ENCODE measurements around the gene ANXA6.

The ANXA6 gene

DNA sequence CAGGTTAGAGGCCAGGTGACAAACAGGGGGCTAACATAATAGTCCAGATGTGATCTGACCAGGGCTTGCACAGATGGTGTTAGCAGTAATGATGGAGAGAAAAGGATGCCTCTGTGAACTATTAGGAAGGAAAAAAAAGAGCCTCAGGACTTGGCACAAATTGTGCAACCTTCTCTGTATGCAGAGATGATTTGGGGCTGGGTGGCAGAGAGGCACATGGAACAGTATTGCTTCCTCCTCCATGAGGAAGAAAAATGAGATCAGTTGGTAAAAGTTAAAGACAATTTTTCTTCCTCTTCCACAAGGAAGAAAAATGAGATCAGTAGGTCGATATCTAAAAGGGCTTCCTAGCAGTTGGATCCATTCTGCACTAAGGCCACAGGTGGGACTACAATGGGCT lies 13.9 kb upstream of the ANXA6 start:
- no peak for TF ChIP-seq ZNF274 (IDR thresholded peaks at IDR 0.05; ENCODE audit: low read depth, low read length)
- no peak overlapping the region for H3K4me3 ChIP-seq (ENCODE audit: low read length)

DNA sequence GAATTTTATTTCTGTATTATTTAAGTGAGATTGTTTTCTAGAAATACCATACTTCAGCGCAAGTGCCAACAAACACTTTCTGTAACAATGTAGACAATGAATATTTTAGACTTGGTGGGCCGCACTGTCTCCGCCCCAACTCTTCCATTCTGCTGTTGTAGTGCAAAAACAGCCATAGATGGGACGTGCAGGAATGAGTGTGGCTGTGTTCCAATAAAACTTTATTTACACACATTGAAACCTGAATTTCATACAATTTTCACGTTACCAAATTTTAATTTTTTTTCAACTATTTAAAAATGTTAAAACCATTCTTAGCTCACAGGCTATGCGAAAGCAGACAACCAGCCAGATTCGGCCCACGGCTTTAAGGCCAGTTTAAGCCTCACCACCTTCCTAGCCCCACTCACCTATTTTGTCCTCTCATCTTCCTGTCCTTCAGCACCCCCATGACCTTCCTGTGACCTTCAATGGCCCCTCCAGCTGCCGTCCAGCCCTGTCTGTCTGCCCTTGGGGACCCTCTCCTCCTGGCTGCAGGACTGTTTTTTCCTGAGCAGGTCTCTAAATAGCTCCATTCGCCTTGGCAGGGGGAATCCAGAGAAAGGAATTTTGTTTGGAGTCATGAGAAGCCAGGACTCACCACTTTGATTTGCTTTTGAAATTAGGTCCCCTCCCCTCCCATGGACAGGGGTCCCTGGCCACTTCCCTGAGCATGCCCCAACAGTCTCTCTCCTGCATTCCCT lies 11.2 kb upstream of the ANXA6 start:
- TF ChIP-seq ZNF274 (IDR thresholded peaks at IDR 0.05; ENCODE audit: low read depth, low read length), result no peak
- H3K4me3 ChIP-seq (ENCODE audit: low read length), result no peak overlapping the region

DNA sequence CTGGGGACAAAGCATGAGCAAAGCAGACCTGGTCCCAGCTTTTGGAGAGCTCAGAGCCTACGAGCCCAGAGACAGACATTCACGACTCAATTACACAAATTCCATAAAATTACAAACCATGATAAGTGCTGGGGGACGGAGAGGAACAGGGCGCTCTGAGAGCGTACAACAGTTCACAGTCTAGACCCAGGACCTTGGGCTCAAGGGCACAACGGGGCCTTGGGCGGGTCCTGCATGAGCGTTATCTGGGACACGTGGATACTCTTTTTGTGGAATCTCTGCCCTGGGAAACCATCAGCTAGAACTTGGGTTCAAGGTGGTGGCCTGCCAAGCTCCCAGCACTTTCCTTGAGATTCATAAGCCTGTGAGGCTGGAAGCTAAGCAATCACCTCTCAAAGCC lies 9.4 kb upstream of the ANXA6 start:
- TF ChIP-seq ZNF274 (IDR thresholded peaks at IDR 0.05; ENCODE audit: low read depth, low read length), result no peak

DNA sequence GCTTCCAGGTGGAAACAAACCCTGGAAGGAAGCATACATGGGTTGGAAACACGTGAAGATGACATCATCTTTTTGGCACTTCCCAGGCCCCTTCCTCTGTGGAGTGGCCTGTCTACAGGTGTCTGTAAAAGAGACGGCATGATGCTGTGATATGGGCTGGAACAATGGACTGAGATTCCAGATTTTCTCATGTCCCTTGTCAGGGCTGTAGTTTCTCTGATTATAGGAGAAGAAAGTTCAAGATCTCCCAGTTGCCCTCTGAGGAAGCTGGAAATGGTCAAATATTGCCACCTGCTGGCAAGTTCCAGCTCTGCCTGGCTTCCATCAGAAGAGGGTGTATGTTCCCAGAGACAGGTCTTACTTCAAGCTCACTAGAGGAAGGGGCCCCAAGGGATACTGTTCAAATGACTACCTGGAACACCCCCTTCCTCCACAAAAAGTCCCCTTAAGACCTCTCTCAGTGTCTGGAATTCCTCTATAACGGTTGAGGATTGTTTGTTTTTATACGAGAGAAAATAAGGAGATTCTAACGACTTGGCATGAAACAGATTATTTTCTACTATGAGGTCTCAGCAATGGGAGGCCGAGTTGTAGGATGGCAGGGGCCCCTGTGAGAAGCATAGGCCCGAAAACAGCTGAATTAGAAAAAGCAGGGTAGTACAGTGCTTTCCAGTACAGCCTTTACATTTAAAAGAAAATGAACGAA lies 7.3 kb upstream of the ANXA6 start:
- TF ChIP-seq ZNF274 (IDR thresholded peaks at IDR 0.05; ENCODE audit: low read depth, low read length), result no peak
- H3K4me3 ChIP-seq (ENCODE audit: low read length), result no peak overlapping the region

More for the DNA sequence above, 9.4 kb upstream of the ANXA6 start:
- no peak overlapping the region for H3K4me3 ChIP-seq (ENCODE audit: low read length)

DNA sequence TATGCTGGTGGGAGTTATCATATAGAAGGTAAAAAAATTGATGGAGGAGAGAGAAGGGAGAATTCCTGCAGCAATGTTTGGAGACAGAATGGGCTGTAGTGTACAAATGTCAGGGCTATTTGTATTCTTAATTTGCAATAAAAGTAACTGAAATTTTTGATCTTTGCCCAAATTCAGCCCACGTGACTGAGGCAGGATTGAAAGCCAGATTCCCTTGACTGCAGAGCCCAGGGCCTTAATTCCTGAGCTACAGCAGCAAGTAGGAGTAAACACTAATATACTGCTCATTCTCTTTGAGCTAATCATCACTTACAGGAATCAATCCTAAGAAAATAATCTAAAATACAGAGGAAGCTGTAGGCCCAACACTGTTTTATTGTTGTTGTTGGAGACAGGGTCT lies 5.2 kb upstream of the ANXA6 start:
- TF ChIP-seq ZNF274 (IDR thresholded peaks at IDR 0.05; ENCODE audit: low read depth, low read length), result no peak
- H3K4me3 ChIP-seq (ENCODE audit: low read length), result no peak overlapping the region

DNA sequence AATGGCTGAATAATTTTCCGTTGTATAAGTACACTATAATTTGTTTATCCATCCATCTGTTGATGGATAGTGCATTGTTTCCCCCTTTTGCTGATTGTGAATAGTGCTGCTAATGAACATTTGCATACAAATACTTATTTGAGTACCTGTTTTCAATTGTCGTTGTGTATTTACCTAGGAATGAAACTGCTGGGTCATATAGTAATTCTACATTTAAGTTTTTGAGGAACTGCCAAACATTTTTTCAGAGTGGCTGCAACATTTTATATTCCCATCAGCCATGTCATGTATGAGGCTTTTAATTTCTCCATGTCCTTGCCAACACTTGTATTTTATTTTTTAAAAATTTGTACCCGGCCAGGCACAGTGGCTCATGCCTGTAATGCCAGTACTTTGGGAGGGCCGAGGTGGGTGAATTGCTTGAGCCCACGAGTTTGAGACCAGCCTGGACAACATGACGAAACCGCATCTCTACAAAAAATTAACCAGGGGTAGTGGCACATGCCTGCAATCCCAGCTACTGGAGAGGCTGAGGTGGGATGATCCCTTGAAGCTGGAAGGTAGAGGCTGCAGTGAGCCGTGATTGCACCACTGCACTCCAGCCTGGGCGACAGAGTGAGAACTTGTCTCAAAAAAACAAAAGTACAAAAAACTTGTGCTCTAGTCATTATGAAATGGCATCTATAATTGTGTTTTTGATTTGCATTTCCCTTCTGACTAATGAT lies 2.2 kb upstream of the ANXA6 start:
- TF ChIP-seq ZNF274 (IDR thresholded peaks at IDR 0.05; ENCODE audit: low read depth, low read length), result no peak

DNA sequence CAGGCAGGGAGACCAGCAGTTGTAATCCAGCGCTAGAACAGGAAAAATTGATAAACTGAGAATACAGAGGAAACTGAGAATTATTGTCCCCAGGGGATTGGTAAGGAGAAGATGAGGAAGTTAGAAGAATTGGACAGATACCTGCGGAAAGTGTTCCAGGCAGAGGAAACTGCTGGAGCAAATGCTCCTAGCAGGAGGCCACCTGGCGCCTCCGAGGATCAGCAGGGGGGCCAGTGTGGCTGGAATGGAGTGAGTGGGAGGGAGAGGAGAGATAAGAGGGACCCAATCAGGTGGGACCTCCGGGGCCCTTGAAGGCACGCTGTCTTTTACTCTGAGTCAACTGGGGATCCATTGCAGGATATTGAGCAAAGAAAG lies 695 bp upstream of the ANXA6 start:
- H3K4me3 ChIP-seq (ENCODE audit: low read length), result peak overlapping the region; percentile 75
- TF ChIP-seq ZNF274 (IDR thresholded peaks at IDR 0.05; ENCODE audit: low read depth, low read length), result no peak

More for the DNA sequence above, 2.2 kb upstream of the ANXA6 start:
- no peak overlapping the region for H3K4me3 ChIP-seq (ENCODE audit: low read length)

DNA sequence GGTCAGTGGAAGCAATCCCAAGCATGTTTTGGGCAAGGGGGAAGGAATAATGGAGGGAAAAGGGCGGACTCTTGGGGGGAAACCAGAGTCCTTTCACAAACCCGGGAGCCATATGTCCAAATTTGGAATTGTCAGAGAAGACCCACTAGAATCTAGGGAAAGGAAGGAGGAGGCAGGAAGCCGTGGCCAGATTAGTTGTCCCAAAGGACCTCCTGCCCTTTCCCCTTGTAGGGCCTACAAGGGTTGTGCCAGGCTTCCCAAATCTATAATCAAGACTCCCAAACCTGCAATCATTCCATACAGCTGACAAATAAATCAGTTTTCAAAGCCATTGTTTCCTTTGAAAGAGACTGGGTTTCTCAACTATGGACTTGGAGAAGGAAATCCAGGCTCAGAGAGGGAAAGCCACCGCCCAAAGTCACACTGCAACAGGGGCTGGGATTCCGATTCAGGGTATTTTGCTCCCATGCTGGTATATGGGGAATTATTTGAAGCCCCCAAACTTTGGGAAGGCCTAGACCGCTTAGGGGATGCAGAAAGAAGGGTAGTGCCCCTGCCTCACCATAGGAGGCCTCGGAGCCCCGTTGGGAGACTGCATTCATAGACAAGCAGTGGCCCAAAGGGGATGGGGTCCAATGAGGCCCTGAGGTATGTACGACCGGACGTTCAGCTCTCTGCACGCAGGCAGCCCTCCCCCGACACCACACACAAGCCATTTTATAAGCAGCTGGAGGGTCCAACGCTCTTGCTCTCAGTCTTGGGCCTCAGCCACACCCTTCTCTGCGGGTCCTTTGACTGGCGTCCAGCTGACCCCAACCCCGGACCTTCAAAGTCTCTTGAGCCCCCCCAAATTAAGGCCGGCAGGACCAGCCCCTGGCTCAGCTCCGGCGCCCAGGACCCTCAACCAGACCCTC lies 815 bp downstream of the ANXA6 start:
- peak overlapping the region; percentile 75 for H3K4me3 ChIP-seq (ENCODE audit: low read length)
- TF ChIP-seq ZNF274 (IDR thresholded peaks at IDR 0.05; ENCODE audit: low read depth, low read length), result no peak

DNA sequence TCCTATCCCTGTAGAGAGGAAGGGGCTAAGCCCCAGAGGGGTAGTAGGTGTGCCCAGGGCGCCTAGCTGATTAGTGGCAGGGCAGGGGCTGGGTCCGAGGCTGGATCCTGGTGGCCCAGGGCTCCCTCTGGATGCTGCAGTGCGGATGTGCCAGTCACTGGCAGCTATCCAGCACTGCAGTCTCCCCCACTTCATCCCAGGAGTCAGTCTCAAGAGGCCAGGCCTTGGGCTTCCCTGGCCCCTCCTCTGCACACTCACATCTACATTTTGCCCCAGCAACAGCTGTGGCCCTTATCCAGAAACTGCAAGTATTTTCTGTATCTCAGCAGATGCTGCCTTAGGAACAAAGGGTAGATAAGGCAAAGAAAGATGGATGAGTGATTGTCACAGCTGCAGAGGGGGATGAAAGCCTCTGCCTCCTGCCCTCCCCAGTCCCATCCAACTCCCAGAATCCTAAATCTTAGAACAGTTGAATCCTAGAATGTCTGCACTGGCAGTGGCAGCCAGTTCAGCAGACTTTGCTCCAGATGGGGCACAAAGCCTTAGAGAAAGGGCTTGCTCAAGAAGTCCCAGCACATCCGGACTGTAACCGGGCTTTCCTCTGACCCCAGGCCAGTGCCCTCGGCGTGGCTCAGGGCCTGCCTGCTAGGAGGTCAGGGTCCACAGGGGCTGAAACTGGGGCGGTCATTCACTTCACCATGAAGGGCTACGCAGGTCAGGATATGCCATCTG lies 1.6 kb downstream of the ANXA6 start:
- no peak for TF ChIP-seq ZNF274 (IDR thresholded peaks at IDR 0.05; ENCODE audit: low read depth, low read length)
- H3K4me3 ChIP-seq (ENCODE audit: low read length), result peak overlapping the region; percentile 75

DNA sequence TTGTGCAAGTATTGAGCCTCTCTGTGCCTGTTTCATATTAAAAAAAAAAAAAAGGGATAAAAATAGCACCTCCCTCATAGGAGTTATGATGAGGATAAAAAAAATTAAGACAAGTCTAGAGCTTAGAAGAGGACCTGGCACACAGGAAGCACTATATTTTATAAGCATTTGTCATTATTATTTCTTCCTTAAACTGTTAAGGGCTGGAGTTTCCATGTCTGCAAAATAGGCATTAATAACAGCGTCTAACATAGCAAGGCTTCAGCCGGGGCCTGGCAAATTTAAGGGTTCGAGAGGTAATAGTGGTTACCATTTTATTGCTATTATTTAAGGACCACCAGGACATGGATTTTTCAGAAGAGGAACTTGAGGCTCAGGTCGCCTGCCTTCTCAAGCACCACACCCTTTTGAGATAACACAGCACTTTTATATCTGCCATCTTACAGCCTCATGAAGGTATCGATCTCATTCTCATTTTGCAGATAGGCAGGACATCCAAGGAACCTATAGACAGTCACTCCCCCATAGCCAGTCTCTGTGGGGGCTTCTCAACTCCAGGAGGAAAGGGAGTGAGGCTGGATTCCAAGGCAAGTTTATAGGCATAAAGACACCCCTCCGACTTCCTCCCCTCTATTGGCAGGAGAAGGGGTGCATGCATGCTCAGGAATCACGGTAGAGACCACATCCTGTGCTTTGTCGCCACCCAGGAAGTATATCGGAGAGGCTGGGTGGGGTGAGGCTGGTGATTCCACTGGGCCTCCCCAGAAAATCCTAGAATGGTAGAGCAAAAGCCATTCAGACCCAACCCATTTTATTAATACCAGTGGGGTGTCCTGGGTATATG lies 2.4 kb downstream of the ANXA6 start:
- no peak for TF ChIP-seq ZNF274 (IDR thresholded peaks at IDR 0.05; ENCODE audit: low read depth, low read length)
- H3K4me3 ChIP-seq (ENCODE audit: low read length), result peak overlapping the region; percentile 75

DNA sequence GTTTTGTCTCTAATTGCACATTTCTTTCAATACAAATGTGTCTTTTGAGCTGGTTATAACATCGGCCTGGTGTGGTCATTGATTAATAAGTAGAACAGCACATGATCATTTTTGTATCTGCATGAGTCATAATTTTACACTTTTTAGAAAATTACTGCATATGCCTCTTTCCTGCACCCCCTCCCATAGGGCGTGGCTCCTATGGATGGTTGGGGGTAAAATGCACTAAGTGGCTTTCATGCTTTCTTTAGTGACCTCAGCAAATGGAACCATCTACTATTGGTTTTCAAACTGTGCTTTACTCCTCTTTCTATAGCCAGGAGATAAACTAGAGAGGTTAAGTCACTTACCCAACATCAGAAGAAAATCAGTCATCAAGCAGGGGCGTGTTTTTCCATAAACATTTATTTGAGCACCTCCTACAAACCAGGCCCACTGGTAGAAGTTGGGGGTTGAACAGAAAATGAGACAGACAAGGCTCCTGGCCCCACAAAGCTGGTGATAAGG lies 3.8 kb downstream of the ANXA6 start:
- TF ChIP-seq ZNF274 (IDR thresholded peaks at IDR 0.05; ENCODE audit: low read depth, low read length), result no peak
- H3K4me3 ChIP-seq (ENCODE audit: low read length), result no peak overlapping the region

DNA sequence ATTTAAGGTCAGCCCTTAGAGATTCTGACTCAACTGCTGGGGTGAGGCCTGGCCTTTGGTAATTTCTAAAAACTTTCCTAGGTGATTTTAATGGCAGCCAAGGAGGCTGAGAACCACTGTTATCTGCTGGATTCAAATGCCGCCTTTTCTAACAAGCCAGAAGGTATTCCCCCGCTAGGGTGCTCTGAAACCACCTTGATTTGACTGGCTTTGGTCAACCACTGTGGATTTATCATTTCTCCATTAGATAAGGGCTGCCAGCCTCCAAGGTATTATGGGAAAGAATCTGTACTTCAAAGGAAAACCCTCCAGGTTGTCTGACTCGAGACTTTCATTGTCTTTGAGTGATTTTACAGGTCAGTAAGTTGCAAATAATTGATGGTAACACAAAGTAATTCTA lies 4.3 kb downstream of the ANXA6 start:
- H3K4me3 ChIP-seq (ENCODE audit: low read length), result no peak overlapping the region; the same call in 1 of the 2 replicates

More for the DNA sequence above, 4.3 kb downstream of the ANXA6 start:
- no peak for TF ChIP-seq ZNF274 (IDR thresholded peaks at IDR 0.05; ENCODE audit: low read depth, low read length)

All from GM08714 (cell line).